Measurements from ENCODE around the gene MFAP4.

The MFAP4 gene

GRCh38 chr17:19421926-19422325, 34.9 kb upstream of the MFAP4 start:
- H3K4me3 ChIP-seq (ENCODE audit: low read depth, low read length), result no peak overlapping the region
- TF ChIP-seq, protein P1, sequence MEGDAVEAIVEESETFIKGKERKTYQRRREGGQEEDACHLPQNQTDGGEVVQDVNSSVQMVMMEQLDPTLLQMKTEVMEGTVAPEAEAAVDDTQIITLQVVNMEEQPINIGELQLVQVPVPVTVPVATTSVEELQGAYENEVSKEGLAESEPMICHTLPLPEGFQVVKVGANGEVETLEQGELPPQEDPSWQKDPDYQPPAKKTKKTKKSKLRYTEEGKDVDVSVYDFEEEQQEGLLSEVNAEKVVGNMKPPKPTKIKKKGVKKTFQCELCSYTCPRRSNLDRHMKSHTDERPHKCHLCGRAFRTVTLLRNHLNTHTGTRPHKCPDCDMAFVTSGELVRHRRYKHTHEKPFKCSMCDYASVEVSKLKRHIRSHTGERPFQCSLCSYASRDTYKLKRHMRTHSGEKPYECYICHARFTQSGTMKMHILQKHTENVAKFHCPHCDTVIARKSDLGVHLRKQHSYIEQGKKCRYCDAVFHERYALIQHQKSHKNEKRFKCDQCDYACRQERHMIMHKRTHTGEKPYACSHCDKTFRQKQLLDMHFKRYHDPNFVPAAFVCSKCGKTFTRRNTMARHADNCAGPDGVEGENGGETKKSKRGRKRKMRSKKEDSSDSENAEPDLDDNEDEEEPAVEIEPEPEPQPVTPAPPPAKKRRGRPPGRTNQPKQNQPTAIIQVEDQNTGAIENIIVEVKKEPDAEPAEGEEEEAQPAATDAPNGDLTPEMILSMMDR (conservative IDR thresholded peaks at IDR 0.05; ENCODE audit: low read depth, low read length), result no peak
- no peak for DNase-seq (ENCODE audit: low read depth)

DNA sequence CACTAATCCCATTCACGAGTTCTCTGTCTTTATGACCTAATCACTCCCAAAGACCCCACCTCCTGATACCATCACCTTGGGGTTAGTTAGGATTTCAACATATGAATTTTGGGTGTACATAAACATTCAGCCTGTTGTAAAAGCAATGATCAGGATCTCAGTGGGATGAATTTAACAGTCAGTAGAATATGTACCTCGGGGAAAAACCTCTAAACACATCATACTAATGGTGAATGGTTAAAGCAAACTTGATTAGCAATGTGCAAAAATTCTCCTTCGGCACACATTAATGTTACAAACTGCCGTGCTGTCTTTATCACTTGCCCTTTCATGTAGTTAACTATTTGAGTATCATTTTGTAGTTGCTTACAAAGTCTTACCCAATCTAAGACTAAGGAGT, 34.2 kb upstream of the MFAP4 start:
- H3K4me3 ChIP-seq (ENCODE audit: low read depth, low read length), result no peak overlapping the region
- TF ChIP-seq, protein P1 (conservative IDR thresholded peaks at IDR 0.05; ENCODE audit: low read depth, low read length), result no peak
- no peak for DNase-seq (ENCODE audit: low read depth)

- TF ChIP-seq, protein P1 (conservative IDR thresholded peaks at IDR 0.05; ENCODE audit: low read depth, low read length), result peak; percentile 26
- no peak overlapping the region for H3K4me3 ChIP-seq (ENCODE audit: low read depth, low read length)
- peak; percentile 77 for DNase-seq (ENCODE audit: low read depth)
These were observed 31.4 kb upstream of the MFAP4 start for GRCh38 chr17:19418251-19418992.

DNA sequence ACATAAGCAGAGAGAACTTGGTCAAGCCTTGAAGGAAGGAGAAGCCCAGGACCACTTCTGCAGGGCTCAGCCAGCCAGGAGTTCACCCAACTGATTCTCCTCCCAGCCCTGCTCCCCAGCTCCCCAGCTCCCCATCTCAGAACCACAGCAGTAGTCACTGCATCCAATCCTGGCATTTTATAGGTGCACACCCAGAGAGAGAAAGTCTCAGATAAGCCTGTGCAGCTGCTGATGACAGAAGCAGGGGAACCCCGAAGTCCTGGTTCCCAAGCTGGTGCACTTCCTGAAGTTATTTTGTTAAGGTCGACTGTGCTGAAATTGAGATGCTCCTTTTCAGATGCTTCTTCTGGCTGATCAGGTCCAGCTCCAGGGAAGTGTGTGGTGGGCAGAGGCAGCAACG, 30.6 kb upstream of the MFAP4 start:
- H3K4me3 ChIP-seq (ENCODE audit: low read depth, low read length), result no peak overlapping the region
- no peak for DNase-seq (ENCODE audit: low read depth)
- TF ChIP-seq, protein P1 (conservative IDR thresholded peaks at IDR 0.05; ENCODE audit: low read depth, low read length), result no peak

DNA sequence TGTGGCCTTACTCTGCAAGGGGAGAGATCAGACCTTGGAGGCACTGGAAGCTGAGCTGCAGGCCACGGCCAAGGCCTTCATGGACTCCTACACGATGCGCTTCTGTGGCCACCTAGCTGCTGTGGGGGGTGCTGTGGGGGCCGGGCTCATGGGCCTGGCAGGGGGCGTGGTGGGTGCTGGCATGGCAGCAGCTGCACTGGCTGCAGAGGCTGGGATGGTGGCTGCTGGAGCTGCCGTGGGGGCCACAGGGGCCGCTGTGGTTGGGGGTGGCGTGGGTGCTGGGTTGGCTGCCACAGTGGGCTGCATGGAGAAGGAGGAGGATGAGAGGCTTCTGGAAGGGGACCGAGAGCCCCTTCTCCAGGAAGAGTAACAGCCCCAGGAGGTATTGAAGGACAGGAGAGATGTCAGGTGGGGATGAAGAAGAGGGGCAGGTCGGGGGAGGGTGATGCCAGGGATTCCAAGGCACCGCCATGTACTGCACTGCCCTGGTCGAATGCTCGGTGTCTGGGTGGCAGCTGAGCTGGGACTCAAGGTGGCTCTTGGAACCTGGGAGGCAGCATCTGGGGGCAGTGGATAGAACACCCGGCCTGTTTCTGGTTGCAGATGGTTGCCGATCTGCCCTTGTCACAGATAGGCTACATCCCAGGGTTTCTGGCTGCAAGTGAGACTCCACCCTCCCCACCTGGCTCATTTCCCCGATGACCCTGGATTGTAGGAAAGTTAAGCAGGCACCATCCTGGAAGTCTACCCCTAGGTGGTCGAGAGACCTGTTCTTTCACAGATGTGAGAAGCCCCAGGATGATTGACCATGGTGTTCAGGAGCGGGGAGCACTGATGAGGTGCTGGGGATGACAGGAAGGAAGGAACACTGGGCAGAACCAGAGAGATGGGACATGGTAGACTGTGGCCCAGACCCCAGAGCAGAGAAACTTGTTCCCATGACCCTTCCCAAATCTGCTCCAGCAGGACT, 29.1 kb upstream of the MFAP4 start:
- TF ChIP-seq, protein P1 (conservative IDR thresholded peaks at IDR 0.05; ENCODE audit: low read depth, low read length), result no peak
- DNase-seq (ENCODE audit: low read depth), result no peak
- H3K4me3 ChIP-seq (ENCODE audit: low read depth, low read length), result no peak overlapping the region

- TF ChIP-seq, protein P1 (conservative IDR thresholded peaks at IDR 0.05; ENCODE audit: low read depth, low read length), result no peak
- H3K4me3 ChIP-seq (ENCODE audit: low read depth, low read length), result no peak overlapping the region
- no peak for DNase-seq (ENCODE audit: low read depth)
These were observed 28.3 kb upstream of the MFAP4 start for GRCh38 chr17:19415311-19415710.
